HG03025 (cell line): ENCODE data around the gene NKD1.

ENCODE experiments used
- ATAC-seq: cut with Tn5 transposase; IDR thresholded peaks from one replicate; pipeline ENCODE4 v1.9.1; 2021; ENCODE audit warnings: mild to moderate bottlenecking, moderate library complexity; ENCODE audit not compliant: unreplicated experiment, low FRiP score

NKD1 gene

DNA sequence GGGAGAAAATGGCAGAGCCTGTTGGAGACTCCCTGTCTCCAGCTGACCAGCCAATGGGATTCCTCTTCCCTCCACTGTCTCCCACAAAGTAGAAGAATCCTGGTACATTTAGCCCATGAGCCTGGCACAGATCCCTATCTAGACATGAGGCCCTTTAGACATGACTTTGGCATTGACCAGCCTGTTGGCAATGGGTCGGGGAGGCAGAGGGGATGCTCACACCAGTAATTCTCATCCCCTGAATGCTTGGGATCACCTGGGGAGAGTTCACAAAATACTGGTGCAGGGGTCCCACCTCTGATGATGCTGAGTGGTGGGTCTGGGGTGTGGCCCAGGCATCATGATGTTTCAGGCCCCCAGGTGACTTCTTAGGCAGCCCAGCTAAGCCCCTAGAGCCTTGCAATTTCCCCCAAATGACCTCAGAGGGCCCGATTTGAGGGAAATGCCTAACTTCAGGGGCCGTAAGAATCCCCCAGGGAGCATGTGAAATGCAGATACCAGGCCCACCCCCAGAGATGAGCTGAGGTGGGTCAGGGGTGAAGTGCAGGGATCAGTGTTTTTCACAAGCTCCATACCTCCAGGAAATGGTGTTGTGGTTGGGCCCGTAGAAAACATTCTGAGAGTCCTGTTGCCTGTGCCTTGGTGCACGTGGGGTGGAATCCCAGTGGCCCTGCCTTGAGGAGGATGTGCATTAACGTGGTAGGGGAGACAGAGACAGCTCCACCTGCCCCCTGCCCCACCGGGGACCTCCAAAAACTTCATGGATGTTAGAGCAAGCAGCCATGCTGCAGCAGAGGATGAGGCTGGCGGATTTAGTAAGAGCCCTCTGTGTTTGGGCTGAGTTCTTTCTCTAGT is 90.8 kb downstream of the NKD1 start:
- no peak for ATAC-seq

DNA sequence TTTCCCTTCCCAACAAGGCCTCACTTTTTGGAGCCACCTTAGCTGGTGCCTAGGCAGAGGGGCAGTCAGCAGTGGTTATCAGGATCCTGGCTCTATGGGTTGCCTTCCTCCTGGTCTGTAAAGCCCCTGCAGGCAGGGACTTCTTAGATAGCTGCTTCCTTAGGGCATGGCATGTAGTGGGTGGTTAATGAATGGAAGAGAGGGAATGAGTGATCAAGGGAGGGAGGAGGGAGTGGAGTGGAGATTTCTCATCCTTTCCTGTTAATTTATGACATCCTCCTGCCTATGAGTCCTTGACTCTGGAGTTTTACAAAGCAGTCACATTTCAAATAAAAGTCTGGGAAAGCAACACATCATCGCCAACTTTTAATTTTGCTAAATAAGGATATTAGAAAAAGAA is 92.2 kb downstream of the NKD1 start:
- ATAC-seq: no peak

DNA sequence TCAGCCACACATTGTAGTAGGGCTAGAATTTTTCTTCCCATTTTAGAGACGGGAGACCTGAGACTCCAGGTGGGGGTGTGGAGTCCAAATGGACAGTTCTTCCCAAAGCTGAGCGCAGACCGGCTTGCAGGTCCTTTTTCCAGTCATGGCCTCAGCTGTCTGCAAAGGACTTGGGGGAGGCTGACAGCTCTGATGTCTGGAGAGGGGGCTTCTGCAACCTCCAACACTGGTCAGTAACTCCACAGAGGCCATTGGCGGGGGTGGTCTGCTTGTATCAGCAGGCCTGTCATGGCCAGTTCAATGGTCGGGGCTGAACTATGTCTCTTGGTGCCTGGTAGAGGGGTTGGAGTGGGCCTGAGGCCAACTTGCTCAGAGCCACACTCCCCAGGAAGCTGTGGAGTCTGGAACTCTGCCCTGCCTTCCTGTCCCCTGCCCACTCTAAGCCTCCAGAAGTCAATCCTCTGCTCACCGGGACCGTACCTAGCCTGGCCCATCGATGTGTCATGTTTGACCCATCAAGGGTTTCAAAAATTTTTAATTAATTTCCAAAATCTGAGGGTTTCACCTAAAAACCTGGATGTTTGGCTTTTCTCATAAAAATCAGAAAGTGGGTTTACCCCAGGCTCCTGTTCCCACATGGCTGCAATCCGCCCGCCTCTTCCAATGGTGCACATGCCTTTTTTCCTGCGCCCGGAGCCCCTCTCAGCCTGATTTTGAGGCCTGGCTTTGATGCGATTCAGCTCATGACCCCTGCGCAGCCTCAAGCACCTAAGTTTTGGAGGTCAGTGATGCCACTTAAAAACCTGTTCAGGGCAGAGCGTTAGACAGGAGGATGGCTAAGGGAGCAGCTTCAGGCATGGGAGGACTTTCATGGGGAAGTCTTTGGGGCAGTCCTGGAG is 93.0 kb downstream of the NKD1 start:
- no peak for ATAC-seq

DNA sequence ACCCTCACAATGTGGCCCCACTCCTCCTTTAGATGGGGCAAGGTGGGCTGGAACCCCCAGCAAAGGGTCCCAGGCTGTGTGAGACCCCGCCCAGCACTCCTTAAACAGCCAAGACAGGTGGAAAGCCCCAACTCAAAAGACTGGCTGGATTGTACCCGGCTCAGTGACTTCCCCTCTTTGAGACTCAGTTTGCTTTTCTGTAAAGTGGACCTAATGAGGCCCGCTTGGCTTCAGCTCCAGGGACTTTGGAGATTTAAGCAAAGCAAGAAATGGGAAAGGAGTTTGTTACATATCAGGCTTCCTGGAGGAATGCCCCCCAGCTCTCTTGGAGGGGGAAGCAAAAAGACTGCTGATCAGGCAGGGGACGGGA is 93.6 kb downstream of the NKD1 start:
- ATAC-seq: no peak

DNA sequence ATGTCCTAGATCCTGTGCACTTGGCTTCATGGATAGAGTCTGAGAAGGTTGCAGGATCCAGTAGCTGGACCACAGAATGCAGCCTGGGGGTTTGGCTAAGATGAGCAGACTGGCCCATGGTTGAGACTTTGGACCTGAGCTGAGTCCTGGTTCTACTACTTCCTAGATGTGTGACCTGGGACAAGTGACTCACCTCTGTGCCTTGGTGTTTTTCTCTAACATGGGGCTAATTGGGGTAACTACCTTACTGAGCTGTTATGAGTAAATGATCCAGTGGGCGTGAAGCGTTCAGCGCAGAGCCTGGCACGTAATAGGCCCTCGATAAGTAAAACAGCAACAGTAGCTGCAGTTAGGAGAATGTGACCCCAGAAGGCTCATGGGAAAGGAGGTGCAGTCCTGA is 94.2 kb downstream of the NKD1 start:
- ATAC-seq: no peak

GRCh38 chr16:50643192-50643591 is 95.0 kb downstream of the NKD1 start:
- no peak for ATAC-seq

- ATAC-seq: no peak
These were observed 96.0 kb downstream of the NKD1 start for GRCh38 chr16:50644245-50644644.

GRCh38 chr16:50644729-50645128 is 96.5 kb downstream of the NKD1 start:
- ATAC-seq: no peak

GRCh38 chr16:50645563-50646220 is 97.5 kb downstream of the NKD1 start:
- ATAC-seq: no peak

- ATAC-seq: no peak
These were observed 98.1 kb downstream of the NKD1 start for GRCh38 chr16:50646345-50646744.

DNA sequence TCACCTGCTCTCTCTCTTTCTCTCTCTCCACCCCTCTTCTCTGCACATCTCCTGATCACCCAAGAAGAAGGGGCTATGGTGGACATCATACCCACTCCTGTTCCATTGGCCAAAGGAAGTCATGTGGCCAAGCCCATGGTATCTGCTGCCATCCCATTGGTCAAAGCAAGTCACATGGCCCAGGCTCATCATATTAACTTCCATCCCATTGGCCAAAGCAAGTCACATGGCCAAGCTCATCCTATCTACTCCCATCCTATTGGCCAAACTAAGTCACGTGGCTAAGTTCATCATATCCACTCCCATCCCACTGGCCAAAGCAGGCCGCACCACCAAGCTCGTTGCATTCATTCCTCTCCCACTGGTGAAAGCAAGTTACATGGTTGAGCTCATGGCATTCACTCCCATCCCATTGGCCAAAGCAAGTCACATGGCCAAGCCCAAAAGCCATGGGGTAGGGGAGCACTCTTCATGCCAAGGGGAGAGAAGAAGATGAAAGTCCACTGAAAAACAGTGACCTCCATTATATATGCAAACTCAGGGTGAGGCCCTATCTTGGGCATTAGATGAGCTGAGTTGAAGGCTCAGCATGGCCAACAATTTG is 103.7 kb downstream of the NKD1 start:
- no peak for ATAC-seq

GRCh38 chr16:50652836-50653425 is 104.7 kb downstream of the NKD1 start:
- no peak for ATAC-seq

DNA sequence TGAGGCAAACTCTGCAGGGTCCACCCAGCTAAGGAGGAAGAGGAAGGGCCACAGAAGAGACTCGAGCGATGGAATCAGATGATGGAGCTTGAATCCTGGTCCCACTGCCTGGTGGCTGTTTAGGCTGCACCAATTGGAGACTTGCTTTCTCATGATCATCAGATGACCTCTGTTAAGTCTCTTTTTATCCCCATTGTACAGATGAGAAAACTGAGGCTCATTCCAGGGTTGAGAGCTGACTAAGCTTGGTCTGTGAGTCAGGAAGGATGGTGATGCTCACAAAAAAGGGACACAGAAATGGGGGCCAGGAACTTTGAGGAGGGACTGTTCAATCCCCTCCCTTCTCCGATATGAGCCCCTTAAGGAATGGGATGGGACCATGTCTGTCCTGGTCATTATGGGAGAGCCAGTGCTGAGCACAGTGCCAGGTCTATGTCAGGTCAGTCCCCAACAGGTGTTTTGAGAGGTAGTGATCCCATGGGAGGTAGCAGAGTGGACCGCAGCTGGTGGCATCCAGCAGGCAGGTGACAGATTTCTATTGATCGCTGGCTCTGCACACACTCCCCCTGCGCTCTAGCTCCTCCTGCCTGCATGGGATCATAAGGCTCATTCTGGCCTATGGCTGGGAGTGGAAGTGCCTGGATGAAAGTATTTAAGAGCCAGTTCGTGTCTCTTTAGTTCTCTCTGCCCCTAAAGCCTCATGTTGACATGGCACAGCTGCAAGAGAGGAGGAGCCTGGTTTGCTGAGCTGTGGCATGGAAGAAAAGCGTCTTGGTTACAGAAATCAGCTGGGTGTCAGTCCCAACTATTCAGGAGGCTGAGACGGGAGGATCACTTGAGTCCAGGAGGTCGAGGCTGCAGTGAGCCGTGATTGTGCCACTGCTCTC is 105.7 kb downstream of the NKD1 start:
- ATAC-seq: no peak

DNA sequence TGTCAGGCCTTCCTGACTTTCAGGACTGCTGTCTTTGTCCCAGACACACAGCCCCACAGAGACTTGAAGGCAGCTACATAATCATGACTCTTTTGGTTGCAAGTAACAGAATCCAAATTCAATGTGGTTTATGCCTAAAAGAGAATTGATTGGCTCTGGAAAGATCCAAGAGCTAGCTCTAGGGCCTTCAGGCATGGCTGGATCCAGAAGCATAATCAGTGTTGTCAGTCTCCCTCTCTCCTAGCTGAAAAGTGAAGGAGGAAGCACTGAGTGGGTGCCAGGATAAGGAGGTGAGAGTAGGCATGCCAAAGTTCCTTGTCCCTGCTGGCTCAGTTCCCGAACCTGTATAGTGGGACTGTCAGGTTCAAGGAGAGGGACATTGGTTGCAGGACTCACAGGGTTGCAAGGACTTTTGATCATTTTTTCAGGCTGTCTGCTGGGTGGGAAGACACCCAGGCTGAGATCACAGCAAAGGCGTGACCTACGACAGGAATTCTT is 107.4 kb downstream of the NKD1 start:
- ATAC-seq: no peak

- no peak for ATAC-seq
These were observed 109.0 kb downstream of the NKD1 start for GRCh38 chr16:50657241-50657640.

- no peak for ATAC-seq
These were observed 111.6 kb downstream of the NKD1 start for GRCh38 chr16:50659806-50660205.

- ATAC-seq: no peak
These were observed 114.2 kb downstream of the NKD1 start for GRCh38 chr16:50662306-50662940.

- no peak for ATAC-seq
These were observed 116.1 kb downstream of the NKD1 start for GRCh38 chr16:50664270-50664669.
